HCT116 (cell line): ENCODE data around the gene ERBB3.

Experiments used
- ATF3 ChIP-seq: IDR thresholded peaks from 2 replicates; pipeline ENCODE4 v1.6.1; 2012
- CEBPB ChIP-seq: IDR thresholded peaks from 2 replicates; pipeline ENCODE4 v1.6.1; 2012; ENCODE audit warnings: low read depth
- CTCF ChIP-seq, 3 experiments: fragments of 200-600 bp in 1 of 3; sonication (generic) in 1 of 3; IDR thresholded peaks in 2 of 3; conservative IDR thresholded peaks in 1 of 3; 2 replicates each; pipeline ENCODE4 v1.5.1; 2012 to 2017; ENCODE audit warnings: low read depth in 2 of 3, low read length in 2 of 3, antibody characterized with exemption in 1 of 3, borderline replicate concordance in 1 of 3, control low read depth in 1 of 3, mild to moderate bottlenecking in 1 of 3, mixed read lengths in 1 of 3, mixed run types in 1 of 3, moderate library complexity in 1 of 3; ENCODE audit not compliant: insufficient read depth in 1 of 3
- ELF1 ChIP-seq: IDR thresholded peaks from 2 replicates; pipeline ENCODE4 v1.6.1; 2012; ENCODE audit warnings: low read depth, borderline replicate concordance
- MAX ChIP-seq: IDR thresholded peaks from 2 replicates; pipeline ENCODE4 v1.6.1; 2012
- POLR2A ChIP-seq: IDR thresholded peaks from 2 replicates; pipeline ENCODE4 v1.7.0; 2011; ENCODE audit warnings: borderline replicate concordance; ENCODE audit not compliant: insufficient read depth, insufficient read length; ENCODE audit errors: extremely low read depth
- POLR2AphosphoS5 ChIP-seq: IDR thresholded peaks from 2 replicates; pipeline ENCODE4 v1.6.1; 2011; ENCODE audit warnings: mild to moderate bottlenecking, low read depth, low read length, moderate library complexity
- RAD21 ChIP-seq: IDR thresholded peaks from 2 replicates; pipeline ENCODE4 v1.6.1; 2012; ENCODE audit warnings: low read depth, mild to moderate bottlenecking
- SRF ChIP-seq: IDR thresholded peaks from 2 replicates; pipeline ENCODE4 v1.6.1; 2012; ENCODE audit warnings: low read depth
- ZNF274 ChIP-seq: fragments of 200-500 bp; sonication (Bioruptor generic); IDR thresholded peaks from 2 replicates; pipeline ENCODE4 v1.6.1; 2014; ENCODE audit warnings: mild to moderate bottlenecking, low read depth, low read length, inconsistent platforms
- TF ChIP-seq, protein P1 (sequence below): IDR thresholded peaks from 2 replicates; pipeline ENCODE4 v1.6.1; 2011; ENCODE audit warnings: mild to moderate bottlenecking, low read length, moderate library complexity; ENCODE audit not compliant: insufficient replicate concordance; ENCODE audit errors: extremely low read depth
- TF ChIP-seq, protein P2 (sequence below): IDR thresholded peaks from 2 replicates; pipeline ENCODE4 v1.6.1; 2012; ENCODE audit warnings: low read depth

DNA sequence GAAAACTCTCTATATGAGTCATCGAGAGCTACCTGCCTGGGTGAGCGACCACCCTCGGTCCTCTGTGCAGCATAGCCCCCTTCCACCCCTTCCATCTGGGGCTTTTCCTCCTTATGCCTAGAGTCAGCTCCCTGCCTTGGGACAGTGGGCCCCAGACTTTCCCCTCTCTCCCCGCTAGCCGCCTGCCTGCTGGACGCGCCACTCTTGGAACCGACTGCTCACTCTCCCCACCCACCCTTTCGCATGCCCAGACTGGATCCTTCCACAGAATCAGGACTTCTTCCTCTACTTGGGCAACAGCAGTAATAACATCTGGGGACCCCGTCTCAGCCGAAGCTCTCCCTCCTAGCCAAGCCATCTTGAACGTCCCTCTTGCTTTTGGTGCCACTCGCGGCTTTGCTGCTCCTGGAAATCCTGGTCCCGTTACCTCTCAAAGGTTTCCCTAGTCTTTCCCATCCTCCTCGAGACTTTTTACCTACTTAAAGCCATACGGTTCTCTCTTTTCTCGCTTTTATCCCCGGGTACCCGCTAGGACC lies 48.8 kb downstream of the ERBB3 start:
- no peak for TF ChIP-seq POLR2AphosphoS5
- no peak for TF ChIP-seq RAD21
- no peak for TF ChIP-seq ZNF274
- no peak for TF ChIP-seq MAX
- no peak for TF ChIP-seq CTCF (IDR thresholded peaks at IDR 0.05 in 2 of 3, conservative IDR thresholded peaks at IDR 0.05 in 1 of 3; ENCODE audit: borderline replicate concordance in 1 of 3, insufficient read depth in 1 of 3, low read depth in 2 of 3, low read length in 2 of 3)
- no peak for TF ChIP-seq POLR2A
- no peak for TF ChIP-seq ELF1
- no peak for TF ChIP-seq ATF3
- TF ChIP-seq CEBPB = no peak
- TF ChIP-seq, protein P1, sequence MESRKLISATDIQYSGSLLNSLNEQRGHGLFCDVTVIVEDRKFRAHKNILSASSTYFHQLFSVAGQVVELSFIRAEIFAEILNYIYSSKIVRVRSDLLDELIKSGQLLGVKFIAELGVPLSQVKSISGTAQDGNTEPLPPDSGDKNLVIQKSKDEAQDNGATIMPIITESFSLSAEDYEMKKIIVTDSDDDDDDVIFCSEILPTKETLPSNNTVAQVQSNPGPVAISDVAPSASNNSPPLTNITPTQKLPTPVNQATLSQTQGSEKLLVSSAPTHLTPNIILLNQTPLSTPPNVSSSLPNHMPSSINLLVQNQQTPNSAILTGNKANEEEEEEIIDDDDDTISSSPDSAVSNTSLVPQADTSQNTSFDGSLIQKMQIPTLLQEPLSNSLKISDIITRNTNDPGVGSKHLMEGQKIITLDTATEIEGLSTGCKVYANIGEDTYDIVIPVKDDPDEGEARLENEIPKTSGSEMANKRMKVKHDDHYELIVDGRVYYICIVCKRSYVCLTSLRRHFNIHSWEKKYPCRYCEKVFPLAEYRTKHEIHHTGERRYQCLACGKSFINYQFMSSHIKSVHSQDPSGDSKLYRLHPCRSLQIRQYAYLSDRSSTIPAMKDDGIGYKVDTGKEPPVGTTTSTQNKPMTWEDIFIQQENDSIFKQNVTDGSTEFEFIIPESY = no peak
- TF ChIP-seq SRF = no peak
- TF ChIP-seq, protein P2, sequence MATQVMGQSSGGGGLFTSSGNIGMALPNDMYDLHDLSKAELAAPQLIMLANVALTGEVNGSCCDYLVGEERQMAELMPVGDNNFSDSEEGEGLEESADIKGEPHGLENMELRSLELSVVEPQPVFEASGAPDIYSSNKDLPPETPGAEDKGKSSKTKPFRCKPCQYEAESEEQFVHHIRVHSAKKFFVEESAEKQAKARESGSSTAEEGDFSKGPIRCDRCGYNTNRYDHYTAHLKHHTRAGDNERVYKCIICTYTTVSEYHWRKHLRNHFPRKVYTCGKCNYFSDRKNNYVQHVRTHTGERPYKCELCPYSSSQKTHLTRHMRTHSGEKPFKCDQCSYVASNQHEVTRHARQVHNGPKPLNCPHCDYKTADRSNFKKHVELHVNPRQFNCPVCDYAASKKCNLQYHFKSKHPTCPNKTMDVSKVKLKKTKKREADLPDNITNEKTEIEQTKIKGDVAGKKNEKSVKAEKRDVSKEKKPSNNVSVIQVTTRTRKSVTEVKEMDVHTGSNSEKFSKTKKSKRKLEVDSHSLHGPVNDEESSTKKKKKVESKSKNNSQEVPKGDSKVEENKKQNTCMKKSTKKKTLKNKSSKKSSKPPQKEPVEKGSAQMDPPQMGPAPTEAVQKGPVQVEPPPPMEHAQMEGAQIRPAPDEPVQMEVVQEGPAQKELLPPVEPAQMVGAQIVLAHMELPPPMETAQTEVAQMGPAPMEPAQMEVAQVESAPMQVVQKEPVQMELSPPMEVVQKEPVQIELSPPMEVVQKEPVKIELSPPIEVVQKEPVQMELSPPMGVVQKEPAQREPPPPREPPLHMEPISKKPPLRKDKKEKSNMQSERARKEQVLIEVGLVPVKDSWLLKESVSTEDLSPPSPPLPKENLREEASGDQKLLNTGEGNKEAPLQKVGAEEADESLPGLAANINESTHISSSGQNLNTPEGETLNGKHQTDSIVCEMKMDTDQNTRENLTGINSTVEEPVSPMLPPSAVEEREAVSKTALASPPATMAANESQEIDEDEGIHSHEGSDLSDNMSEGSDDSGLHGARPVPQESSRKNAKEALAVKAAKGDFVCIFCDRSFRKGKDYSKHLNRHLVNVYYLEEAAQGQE = no peak
